ENCODE measurements around the gene UBAC1.

- TF ChIP-seq, protein P1, sequence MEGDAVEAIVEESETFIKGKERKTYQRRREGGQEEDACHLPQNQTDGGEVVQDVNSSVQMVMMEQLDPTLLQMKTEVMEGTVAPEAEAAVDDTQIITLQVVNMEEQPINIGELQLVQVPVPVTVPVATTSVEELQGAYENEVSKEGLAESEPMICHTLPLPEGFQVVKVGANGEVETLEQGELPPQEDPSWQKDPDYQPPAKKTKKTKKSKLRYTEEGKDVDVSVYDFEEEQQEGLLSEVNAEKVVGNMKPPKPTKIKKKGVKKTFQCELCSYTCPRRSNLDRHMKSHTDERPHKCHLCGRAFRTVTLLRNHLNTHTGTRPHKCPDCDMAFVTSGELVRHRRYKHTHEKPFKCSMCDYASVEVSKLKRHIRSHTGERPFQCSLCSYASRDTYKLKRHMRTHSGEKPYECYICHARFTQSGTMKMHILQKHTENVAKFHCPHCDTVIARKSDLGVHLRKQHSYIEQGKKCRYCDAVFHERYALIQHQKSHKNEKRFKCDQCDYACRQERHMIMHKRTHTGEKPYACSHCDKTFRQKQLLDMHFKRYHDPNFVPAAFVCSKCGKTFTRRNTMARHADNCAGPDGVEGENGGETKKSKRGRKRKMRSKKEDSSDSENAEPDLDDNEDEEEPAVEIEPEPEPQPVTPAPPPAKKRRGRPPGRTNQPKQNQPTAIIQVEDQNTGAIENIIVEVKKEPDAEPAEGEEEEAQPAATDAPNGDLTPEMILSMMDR (IDR thresholded peaks at IDR 0.05): no peak
- TF ChIP-seq EP300 (IDR thresholded peaks at IDR 0.05): no peak
Measured at GRCh38 chr9:135891027-135891631, 70.0 kb downstream of the UBAC1 start.
